Activated naive CD4-positive, alpha-beta T cell treated with anti-CD3 and anti-CD28 coated beads, Interleukin-2, amount 50 U/mL, for 72 hours (primary cell): ENCODE results near the gene AIMP2. TPM values are rescaled to one million over a fixed set of nuclear protein-coding genes. Genes with fewer than 3 reads are reported as not detected.
"Not testable (repeated sequence)": the region's sequence is repeated elsewhere in the genome, so short reads cannot be mapped to it uniquely, and the experiment has no call there.

Source experiments
- ATAC-seq, 2 donors: fragments of 150-1000 bp; cut with Tn5 transposase; 2 replicates each; pipeline ENCODE4 v1.10.0; 2021; ENCODE audit warnings: mild to moderate bottlenecking in 2 of 2, moderate library complexity in 2 of 2
- DNase-seq, 2 donors: peaks; one replicate each; pipeline ENCODE4 v3.0.0; 2021 to 2022; ENCODE audit warnings: low spot score in 2 of 2
- H3K27ac Mint-ChIP-seq, 2 donors: one replicate each; pipeline ENCODE4 v1.8.0; 2022; ENCODE audit warnings: mild to moderate bottlenecking in 2 of 2, mixed read lengths in 2 of 2
- H3K36me3 Mint-ChIP-seq, 2 donors: one replicate each; pipeline ENCODE4 v1.8.0; 2022; ENCODE audit warnings: mixed read lengths in 2 of 2
- H3K9me3 Mint-ChIP-seq, 2 donors: one replicate each; pipeline ENCODE4 v1.8.0; 2022; ENCODE audit warnings: mixed read lengths in 2 of 2
- total RNA-seq, 2 donors: library from RNA; stranded (reverse); gene quantifications; one replicate each; pipeline ENCODE4 v1.2.3, GENCODE V29; 2022

Gene AIMP2
- total RNA-seq, 2 donors from 2014 or later = 31.5 to 41.2 TPM

DNA sequence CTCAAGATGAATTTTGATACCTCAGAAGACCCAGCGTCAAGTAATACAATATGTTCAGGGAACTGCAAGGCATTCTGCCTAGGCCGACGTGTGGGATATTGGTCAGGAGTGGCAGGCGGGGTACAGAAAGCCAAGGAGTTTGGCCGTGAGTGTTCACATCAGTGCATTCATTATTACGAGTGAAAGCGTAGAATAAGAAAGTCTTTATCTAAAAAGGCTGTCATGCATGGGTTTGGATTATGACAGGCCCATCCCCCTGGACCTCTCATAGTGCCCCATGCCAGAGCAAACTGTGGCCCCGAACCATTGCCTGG, 7.5 kb downstream of the AIMP2 start:
- Mint-ChIP-seq H3K9me3 (no peaks in the 10 kb centered on the region), H3K36me3 (peaks cover 0 to 20% of the 10 kb centered on the region in 2 donors), H3K27ac (peak overlapping the region; percentile 38 to 89)
- DNase-seq (no peak), ATAC-seq (no peak)

DNA sequence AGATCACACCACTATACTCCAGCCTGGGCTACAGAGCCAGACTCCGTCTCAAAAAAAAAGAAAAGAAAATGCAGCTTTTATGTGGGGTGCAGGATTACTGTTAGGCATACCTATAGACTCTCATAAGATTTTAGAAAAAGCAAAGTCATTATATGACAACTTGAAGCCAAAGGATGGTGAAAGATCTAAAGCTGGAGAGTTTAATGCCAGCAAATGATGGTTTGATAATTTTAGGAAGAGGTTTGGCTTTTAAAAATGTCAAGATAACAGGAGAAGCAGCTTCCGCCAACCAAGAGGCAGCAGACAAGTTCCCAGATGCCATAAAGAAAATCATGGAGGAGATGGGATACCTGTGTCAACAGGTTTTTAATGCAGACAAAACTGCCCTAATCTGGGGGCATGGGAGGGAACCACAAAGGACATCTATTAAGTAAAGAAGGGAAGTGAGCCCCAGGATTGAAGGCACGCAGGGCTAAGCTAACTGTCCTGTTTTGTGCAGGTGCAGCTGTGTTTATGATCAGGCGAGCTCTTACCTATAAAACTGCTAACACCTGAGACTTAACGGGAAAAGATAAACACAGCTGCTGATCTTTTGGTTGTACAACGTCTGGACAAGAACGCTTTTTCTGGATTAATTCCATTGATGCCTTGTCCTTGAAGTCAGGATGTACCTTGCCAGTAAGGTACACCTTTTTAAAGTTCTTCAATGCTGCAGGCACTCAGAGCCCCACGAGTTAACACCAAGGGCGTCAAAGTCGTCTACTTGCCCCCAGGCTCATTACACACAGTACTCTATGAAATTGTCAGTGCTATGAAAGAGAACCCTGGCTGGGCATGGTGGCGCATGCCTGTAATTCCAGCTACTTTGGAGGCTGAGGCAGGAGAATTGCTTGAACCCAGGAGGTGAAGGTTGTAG, 11.6 kb downstream of the AIMP2 start:
- DNase-seq = no peak
- no peak for ATAC-seq
- H3K9me3 Mint-ChIP-seq = no peaks in the 10 kb centered on the region
- H3K36me3 Mint-ChIP-seq = peaks cover 14 to 34% of the 10 kb centered on the region in 2 donors
- peak overlapping the region in 1 of 2 donors; percentile 69 for H3K27ac Mint-ChIP-seq

DNA sequence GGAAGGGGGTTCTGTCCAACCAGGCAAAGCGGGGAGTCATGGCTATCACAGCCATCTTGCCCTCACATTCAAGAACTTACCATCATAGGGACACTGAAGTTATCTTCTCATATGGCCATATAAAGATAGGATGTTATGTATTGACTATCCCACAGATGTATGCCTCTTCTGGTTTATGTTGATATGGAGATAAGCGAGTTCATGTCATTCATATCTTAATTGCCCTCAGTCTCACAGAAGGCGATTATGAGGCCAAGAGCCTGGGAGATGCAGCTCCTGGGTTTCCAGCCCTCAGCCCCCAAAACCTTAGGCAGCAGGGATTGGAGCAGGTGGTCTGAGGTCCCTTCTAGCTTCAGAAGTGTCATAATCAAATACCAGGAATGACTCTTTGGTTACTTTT, 13.6 kb downstream of the AIMP2 start:
- DNase-seq = no peak
- ATAC-seq = no peak
- peaks cover 24 to 54% of the 10 kb centered on the region in 2 donors for H3K36me3 Mint-ChIP-seq
- H3K9me3 Mint-ChIP-seq = no peaks in the 10 kb centered on the region
- peak overlapping the region in 1 of 2 donors; percentile 52 for H3K27ac Mint-ChIP-seq

DNA sequence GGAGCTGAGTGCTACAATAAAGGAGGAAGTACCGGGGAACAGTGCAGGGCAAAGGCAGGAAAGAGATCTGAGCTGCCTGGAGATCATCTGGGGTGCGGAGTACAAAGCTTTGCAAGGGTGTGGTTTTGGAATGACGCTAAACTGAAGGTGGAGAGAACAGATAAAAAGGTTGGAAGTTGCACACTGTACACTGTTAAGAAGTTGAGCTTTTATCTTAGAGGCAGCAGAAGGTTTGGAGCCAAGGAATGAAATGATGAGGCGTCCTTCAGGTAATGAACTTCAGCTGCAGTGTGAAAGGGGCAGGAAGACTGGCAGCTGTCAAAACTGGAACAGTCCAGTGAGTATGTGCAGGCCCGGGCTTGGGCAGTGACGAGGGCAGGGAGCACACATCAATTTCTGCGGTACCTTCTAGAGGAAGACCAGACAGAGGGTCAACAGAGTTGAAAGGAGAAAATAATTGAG, 14.9 kb downstream of the AIMP2 start:
- Mint-ChIP-seq H3K27ac (peak overlapping the region; percentile 24), H3K9me3 (no peaks in the 10 kb centered on the region), H3K36me3 (peaks cover 24 to 54% of the 10 kb centered on the region in 2 donors)
- ATAC-seq = no peak
- no peak for DNase-seq

DNA sequence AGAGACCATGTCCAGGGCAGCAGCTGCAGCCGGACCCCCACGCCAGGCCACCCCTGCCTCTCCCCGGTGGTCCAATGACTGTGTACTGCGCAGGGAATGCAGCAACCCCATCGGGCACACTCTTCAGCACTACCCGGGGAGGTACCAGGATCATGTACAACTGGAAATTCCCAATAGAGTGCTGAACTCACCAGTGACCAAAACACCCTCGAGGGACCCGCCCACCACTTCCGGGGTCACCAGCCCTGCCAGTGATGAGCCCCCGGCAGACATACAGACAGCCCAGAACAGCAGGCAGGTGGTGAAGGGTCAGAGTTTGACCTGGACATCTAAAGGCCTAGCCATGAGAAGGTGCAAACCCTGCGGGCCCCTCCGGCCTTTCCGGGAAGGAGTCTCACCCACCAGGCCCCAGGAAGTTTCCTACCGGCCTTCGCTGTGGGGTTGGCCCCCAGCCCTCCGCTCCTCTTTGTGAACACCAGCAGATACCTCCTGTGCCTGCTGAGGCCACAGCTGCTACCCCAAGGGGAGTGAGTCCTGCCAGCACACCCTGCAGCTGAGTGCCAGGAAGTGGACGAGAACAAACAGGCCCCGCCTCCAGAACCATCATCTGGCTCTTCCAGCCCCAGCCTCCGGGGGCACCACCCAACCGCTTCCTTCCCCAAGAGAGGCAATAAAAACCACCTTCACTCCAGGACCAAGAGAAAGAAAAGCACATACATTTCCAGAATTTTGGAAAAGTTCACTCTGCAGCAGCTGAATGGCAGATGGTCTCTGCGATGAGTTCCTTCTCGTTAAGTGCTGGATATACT, 17.1 kb downstream of the AIMP2 start:
- H3K9me3 Mint-ChIP-seq = no peaks in the 10 kb centered on the region
- DNase-seq (peak; percentile 63 to 71), ATAC-seq (peak; percentile 88 to 92)
- peaks cover 24 to 44% of the 10 kb centered on the region in 2 donors for H3K36me3 Mint-ChIP-seq
- H3K27ac Mint-ChIP-seq = peak overlapping the region; percentile 90 to 92

DNA sequence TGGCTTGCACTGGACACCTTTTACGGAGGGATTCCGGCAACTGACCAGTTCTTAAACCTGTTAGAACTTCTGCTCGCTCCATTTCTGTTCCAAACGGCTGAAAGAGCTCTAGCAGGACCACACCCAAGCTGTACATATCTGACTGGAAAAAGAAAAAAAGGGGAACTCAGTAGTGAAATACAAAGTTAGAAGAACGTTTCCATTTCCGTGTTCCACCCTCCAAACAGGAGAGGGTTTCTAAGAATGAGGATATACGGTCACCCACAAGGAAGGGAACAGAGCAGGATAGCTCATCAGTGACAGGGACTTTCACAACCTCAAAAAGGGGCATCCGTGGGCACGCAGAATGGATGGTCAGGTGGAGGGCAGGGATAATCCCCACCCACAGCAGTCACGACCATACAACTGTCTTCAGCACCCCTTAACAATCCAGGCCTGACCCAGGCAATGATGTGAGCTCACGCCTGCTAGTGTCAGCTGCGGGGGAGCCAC, 17.8 kb downstream of the AIMP2 start:
- Mint-ChIP-seq H3K9me3 (no peaks in the 10 kb centered on the region), H3K27ac (peak overlapping the region; percentile 14 to 90), H3K36me3 (peaks cover 24 to 37% of the 10 kb centered on the region in 2 donors)
- DNase-seq (no peak), ATAC-seq (peak in 1 of 2 donors; percentile 67)

DNA sequence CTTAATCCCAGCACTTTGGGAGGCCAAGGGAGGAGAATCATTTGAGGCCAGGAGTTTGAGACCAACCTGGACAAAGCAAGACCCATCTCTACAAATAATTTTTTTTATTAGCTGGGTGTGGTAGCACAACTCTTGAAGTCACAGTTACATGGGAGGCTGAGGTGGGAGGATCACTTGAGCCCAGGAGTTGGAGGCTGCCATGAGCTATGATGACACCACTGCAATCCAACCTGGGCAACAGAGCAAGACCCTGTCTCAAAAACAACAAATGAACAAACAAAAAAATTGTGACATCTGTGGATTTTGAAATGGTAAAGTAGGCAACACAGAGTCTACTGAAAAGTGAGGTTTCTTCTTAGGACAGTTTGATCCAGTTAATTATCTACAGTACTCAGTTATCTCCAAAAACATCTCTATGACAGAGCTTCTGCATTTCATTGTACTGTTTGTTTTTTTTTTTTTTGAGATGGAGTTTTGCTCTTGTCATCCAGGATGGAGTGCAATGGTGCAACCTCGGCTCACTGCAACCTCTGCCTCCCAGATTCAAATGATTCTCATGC, 18.8 kb downstream of the AIMP2 start:
- no peak for DNase-seq
- H3K27ac Mint-ChIP-seq = peak overlapping the region in 1 of 2 donors; percentile 90
- ATAC-seq = no peak
- peaks cover 24 to 33% of the 10 kb centered on the region in 2 donors for H3K36me3 Mint-ChIP-seq
- no peaks in the 10 kb centered on the region for H3K9me3 Mint-ChIP-seq

DNA sequence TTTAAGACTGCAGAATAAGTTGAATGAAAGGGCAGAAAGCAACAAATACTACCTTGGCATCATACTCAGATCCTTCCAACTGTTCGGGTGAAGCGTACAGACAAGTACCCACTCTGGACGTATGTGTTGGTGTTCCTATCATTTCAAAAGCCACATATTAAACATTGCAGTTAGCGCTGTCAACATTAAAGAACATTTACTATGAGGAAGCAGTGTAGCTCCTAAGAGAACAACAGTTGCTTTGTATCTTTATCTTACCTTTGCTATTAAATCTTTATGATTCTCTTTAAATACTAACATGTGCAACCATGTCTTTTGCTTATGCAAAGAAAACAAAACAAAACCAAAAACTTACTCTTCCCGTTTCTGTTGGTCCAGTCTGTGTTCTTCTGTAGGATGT, 19.5 kb downstream of the AIMP2 start:
- ATAC-seq (no peak), DNase-seq (no peak)
- H3K27ac Mint-ChIP-seq = no peak overlapping the region
- no peaks in the 10 kb centered on the region for H3K9me3 Mint-ChIP-seq
- H3K36me3 Mint-ChIP-seq = peaks cover 18 to 26% of the 10 kb centered on the region in 2 donors

DNA sequence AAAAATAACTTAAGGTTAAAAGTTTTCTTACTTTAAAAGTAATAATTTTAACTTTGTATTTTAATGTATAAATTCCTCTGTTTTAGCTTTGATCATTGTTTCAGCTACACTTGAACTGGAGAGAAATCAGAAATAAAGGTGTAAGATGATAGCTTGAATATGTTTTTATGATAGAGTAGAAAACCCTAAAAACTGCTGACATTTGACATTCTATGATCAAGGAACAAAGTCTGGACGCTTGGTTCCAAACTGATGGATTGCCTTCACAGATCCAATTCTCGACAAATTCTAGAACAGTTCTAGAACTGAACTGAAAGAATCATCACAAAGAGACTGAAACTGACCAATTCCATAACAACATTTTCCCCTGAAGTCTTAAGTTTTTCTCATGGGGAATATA, 21.9 kb downstream of the AIMP2 start, which contains the start of gene ANKRD61:
ANKRD61 (plus strand) TSS at position 389 of the 400 bp plus-strand sequence; CDS start at position 389, 0 bp downstream.
- no peak for DNase-seq
- H3K9me3 Mint-ChIP-seq = no peaks in the 10 kb centered on the region
- peak within 1 kb of the TSS; percentile 41 to 58 for H3K27ac Mint-ChIP-seq
- ATAC-seq = no peak
- H3K36me3 Mint-ChIP-seq = peaks cover 14 to 29% of the 10 kb centered on the region in 2 donors

DNA sequence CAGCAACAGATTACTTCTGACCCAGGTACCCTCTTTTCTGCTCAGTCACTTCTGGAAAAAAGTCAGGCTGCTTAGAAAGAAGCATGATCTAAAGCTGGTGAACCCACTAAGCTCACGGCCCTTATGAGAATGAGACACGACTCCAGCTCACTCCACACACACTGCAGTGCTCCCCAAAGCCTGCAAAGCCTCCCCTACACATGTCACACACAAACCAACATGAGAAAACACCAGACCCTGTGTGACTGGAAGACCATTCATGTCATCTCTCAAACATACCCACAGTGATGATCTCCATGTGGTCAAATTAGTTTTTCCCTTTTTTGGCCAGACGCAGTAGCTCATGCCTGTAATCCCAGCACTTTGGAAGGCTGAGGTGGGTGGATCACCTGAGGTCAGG, 22.5 kb downstream of the AIMP2 start:
- ATAC-seq (no peak), DNase-seq (no peak)
- Mint-ChIP-seq H3K9me3 (no peaks in the 10 kb centered on the region), H3K27ac (peak overlapping the region; percentile 41 to 58), H3K36me3 (peaks cover 9 to 25% of the 10 kb centered on the region in 2 donors)

DNA sequence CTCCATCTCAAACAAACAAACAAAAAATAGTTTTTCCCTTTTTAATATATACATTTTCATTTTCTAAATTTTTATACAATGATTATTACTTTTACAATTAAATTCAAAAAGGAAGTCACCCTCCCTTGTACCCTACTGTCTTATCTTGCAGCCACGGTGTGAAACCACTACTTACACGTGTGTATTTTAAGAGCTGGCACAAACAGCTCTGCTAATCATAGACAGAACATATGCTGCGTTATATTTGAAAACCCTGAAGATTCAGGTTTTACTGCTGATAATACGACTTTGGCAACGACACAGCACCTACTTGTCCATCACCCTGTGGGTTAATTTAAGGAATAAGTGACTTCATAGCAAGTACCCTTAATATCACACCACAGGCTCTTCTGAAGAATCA, 23.1 kb downstream of the AIMP2 start:
- DNase-seq = no peak
- Mint-ChIP-seq H3K27ac (no peak overlapping the region), H3K36me3 (peaks cover 7 to 19% of the 10 kb centered on the region in 2 donors), H3K9me3 (no peaks in the 10 kb centered on the region)
- no peak for ATAC-seq

DNA sequence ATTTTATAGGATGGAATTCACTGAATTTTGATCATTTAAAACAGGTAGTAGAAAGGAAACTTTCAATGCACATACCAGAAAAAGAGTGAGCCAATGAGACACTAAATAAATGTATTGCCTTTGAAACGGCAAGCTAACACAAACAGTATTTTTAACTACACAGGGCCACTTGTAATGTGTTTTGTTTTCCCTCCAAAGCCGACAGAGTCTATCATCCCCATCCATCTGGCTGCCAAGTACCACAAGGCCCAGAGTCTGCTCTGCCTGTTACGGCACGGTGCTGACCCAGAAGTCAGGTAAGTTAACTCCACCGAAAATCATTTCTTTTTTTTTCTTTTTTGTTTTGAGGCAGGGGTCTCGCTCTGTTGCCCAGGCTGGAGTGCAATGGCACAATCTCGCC, 23.6 kb downstream of the AIMP2 start:
- DNase-seq (no peak), ATAC-seq (no peak)
- Mint-ChIP-seq H3K27ac (peak overlapping the region in 1 of 2 donors; percentile 72), H3K9me3 (no peaks in the 10 kb centered on the region), H3K36me3 (peaks cover 7 to 14% of the 10 kb centered on the region in 2 donors)

DNA sequence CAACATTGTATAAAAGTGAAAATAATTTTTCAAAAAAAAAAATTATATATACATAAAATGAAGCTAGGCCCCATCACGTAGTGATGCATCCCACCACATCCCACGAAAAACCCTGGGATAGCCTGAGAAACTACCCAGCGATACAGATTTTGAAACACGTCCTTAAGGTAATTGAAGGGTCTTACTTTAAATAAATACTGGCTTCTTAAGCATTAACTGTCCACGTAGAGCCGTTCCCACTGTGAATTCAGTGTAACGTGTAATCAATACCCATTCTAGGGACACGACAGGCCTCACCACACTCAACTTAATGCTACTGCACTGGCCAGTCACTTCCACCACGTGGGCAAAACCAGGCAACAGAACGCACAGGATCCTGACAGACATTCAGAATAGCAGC, 26.1 kb downstream of the AIMP2 start:
- DNase-seq (no peak), ATAC-seq (no peak)
- no peak overlapping the region for H3K27ac Mint-ChIP-seq
- no peaks in the 10 kb centered on the region for H3K9me3 Mint-ChIP-seq
- peaks cover 7 to 14% of the 10 kb centered on the region in 2 donors for H3K36me3 Mint-ChIP-seq

DNA sequence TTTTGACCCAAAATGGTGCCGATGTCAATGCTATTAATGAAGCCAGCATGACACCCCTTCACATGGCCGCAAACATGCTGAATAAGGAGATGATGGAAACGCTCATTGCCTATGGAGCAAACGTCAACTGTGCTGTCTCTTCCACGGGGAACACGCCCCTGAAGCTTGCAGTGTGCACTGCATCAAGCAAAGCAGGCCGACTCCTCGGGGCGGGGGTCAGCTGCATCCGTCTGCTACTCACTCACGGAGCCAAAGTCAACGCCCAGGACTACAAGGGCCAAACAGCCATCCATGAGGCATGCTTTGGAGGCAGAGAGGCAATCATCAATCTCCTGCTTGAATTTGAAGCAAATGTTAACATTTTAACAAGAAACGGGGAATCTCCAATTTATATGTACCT, 26.6 kb downstream of the AIMP2 start:
- H3K9me3 Mint-ChIP-seq = no peaks in the 10 kb centered on the region
- ATAC-seq (no peak), DNase-seq (no peak)
- peaks cover 11 to 19% of the 10 kb centered on the region in 2 donors for H3K36me3 Mint-ChIP-seq
- H3K27ac Mint-ChIP-seq = no peak overlapping the region

DNA sequence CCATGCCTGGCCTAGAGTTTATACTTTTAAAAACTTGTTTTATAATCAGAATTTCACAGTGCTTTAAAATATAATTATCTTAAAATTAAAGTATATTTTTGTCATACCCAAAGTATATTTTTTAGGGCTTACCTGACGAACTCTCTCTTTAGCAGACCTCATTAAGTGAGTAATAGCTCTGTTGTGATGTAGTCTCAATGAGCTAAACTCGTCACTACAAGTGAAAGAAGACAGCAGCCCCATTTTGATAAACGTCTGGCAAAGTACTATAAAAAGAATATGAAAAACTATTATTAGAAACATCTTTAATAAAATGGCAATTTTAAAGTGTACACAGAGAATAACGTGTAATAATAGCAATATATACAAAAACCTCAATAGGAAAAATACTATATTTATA, 40.7 kb downstream of the AIMP2 start:
- peaks cover 0 to 4% of the 10 kb centered on the region in 2 donors for H3K36me3 Mint-ChIP-seq

DNA sequence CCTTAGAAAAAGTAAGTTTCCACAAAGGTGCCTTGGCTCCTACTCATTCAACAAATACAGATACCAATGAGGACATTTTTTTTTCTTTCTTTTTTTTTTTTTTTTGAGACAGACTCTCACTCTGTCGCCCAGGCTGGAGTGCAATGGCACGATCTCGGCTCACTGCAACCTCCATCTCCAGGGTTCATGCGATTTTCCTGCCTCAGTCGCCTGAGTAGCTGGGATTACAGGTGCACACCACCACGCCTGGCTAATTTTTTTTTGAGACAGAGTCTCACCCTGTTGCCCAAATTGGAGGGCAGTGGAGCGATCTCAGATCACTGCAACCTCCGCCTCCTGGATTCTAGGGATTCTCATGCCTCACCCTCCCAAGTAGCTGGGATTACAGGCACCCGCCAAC, 42.1 kb downstream of the AIMP2 start:
- not testable (repeated sequence) for H3K36me3 Mint-ChIP-seq, DNase-seq, H3K27ac Mint-ChIP-seq, ATAC-seq, H3K9me3 Mint-ChIP-seq

More for the DNA sequence above, 40.7 kb downstream of the AIMP2 start:
- Mint-ChIP-seq H3K9me3 (no peaks in the 10 kb centered on the region), H3K27ac (no peak overlapping the region)
- ATAC-seq (no peak), DNase-seq (no peak)

DNA sequence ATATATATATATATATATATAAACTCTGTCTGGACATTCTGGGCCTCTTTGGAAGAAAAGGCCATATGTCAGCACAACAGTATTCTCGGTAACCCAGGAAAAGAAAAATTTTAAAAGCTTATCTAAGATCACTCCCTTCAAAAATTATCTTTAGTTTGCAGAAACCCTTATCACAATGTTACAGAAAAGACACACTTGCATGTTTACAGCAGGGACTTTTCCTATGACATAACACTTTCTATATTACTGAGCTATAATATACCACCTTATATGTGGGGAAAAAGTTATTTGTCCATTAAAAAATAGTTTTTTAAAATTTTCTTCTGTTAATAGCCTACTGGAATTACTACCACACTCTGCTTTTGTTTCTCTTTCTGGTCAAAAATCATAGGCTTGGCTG, 47.5 kb downstream of the AIMP2 start:
- Mint-ChIP-seq H3K9me3 (no peaks in the 10 kb centered on the region), H3K36me3 (peaks cover 7 to 13% of the 10 kb centered on the region in 2 donors), H3K27ac (no peak overlapping the region)
- DNase-seq = no peak
- no peak for ATAC-seq
